H9 (cell line): Measurements from ENCODE around the gene EPM2A. TPM values are rescaled to one million over a fixed set of nuclear protein-coding genes. Genes with fewer than 3 reads are reported as not detected.

ENCODE experiments used
- DNase-seq: peaks from one replicate; pipeline ENCODE4 v3.0.0-alpha.2; 2017
- H2AFZ ChIP-seq: one replicate; pipeline ENCODE4 v1.6.1; 2013; ENCODE audit warnings: mild to moderate bottlenecking, low read length, control low read depth, moderate library complexity
- H2AK5ac ChIP-seq: 2 replicates; pipeline ENCODE4 v1.6.1; 2013; ENCODE audit warnings: low read length, control low read depth, mixed read lengths; ENCODE audit not compliant: insufficient read length
- H2BK120ac ChIP-seq: one replicate; pipeline ENCODE4 v1.6.1; 2013; ENCODE audit warnings: low read depth, mild to moderate bottlenecking, low read length, control low read depth, inconsistent platforms; ENCODE audit not compliant: poor library complexity, severe bottlenecking
- H2BK12ac ChIP-seq: 2 replicates; pipeline ENCODE4 v1.6.1; 2013; ENCODE audit warnings: low read length, control low read depth, mixed read lengths, low read depth; ENCODE audit not compliant: insufficient read length
- H2BK15ac ChIP-seq: 2 replicates; pipeline ENCODE4 v1.6.1; 2013; ENCODE audit warnings: low read depth, low read length, control low read depth
- H2BK20ac ChIP-seq: one replicate; pipeline ENCODE4 v1.6.1; 2013; ENCODE audit warnings: low read depth, mild to moderate bottlenecking, low read length, control low read depth, inconsistent platforms; ENCODE audit not compliant: poor library complexity, severe bottlenecking
- H2BK5ac ChIP-seq: 2 replicates; pipeline ENCODE4 v1.6.1; 2013; ENCODE audit warnings: low read length, control low read depth, mixed read lengths; ENCODE audit not compliant: insufficient read length
- H3K14ac ChIP-seq: 2 replicates; pipeline ENCODE4 v1.6.1; 2013; ENCODE audit warnings: low read length, control low read depth; ENCODE audit not compliant: insufficient read depth
- H3K18ac ChIP-seq: 2 replicates; pipeline ENCODE4 v1.6.1; 2013; ENCODE audit warnings: low read depth, mild to moderate bottlenecking, mixed read lengths, low read length, control low read depth; ENCODE audit not compliant: insufficient read length
- H3K23ac ChIP-seq: 2 replicates; pipeline ENCODE4 v1.6.1; 2013; ENCODE audit warnings: low read length, control low read depth, mixed read lengths, low read depth; ENCODE audit not compliant: insufficient read length
- H3K23me2 ChIP-seq: 2 replicates; pipeline ENCODE4 v1.6.1; 2013; ENCODE audit warnings: low read depth, mild to moderate bottlenecking, mixed read lengths, low read length, control low read depth; ENCODE audit not compliant: insufficient read length, poor library complexity, severe bottlenecking
- H3K27ac ChIP-seq: 2 replicates; pipeline ENCODE4 v1.5.1; 2013; ENCODE audit warnings: low read length, control low read depth, mixed read lengths, low read depth; ENCODE audit not compliant: insufficient read length
- H3K27me3 ChIP-seq: 2 replicates; pipeline ENCODE4 v1.6.1; 2013; ENCODE audit warnings: low read length, control low read depth, inconsistent platforms; ENCODE audit not compliant: insufficient read depth
- H3K4ac ChIP-seq: 2 replicates; pipeline ENCODE4 v1.6.1; 2013; ENCODE audit warnings: low read depth, mild to moderate bottlenecking, control low read depth, inconsistent platforms, low read length, moderate library complexity
- H3K4me1 ChIP-seq: 2 replicates; pipeline ENCODE4 v1.6.1; 2013; ENCODE audit warnings: low read length, control low read depth, inconsistent platforms; ENCODE audit not compliant: insufficient read depth
- H3K4me2 ChIP-seq: 2 replicates; pipeline ENCODE4 v1.6.1; 2013; ENCODE audit warnings: low read length, control low read depth, mixed read lengths; ENCODE audit not compliant: insufficient read length, insufficient read depth
- H3K56ac ChIP-seq: 2 replicates; pipeline ENCODE4 v1.6.1; 2013; ENCODE audit warnings: low read depth, mild to moderate bottlenecking, mixed read lengths, low read length, control low read depth; ENCODE audit not compliant: insufficient read length
- H3K79me1 ChIP-seq: 2 replicates; pipeline ENCODE4 v1.6.1; 2013; ENCODE audit warnings: low read depth, mild to moderate bottlenecking, moderate library complexity, low read length, control low read depth, inconsistent platforms; ENCODE audit not compliant: insufficient read depth, poor library complexity, severe bottlenecking
- H3K79me2 ChIP-seq: 2 replicates; pipeline ENCODE4 v1.6.1; 2013; ENCODE audit warnings: low read length, control low read depth, inconsistent platforms; ENCODE audit not compliant: insufficient read depth
- H3K9ac ChIP-seq: 2 replicates; pipeline ENCODE4 v1.6.1; 2013; ENCODE audit warnings: low read length, control low read depth, mixed read lengths; ENCODE audit not compliant: insufficient read length; ENCODE audit errors: extremely low read depth
- H3K9me3 ChIP-seq: one replicate; pipeline ENCODE4 v1.6.1; 2013; ENCODE audit warnings: low read depth, low read length, inconsistent platforms; ENCODE audit not compliant: control insufficient read depth
- H3T11ph ChIP-seq: one replicate; pipeline ENCODE4 v1.6.1; 2013; ENCODE audit warnings: mild to moderate bottlenecking, low read length, control low read depth, inconsistent platforms
- H4K20me1 ChIP-seq: one replicate; pipeline ENCODE4 v1.6.1; 2013; ENCODE audit not compliant: control insufficient read depth, insufficient read length, insufficient read depth
- H4K5ac ChIP-seq: 2 replicates; pipeline ENCODE4 v1.6.1; 2013; ENCODE audit warnings: low read depth, mild to moderate bottlenecking, mixed read lengths, low read length, control low read depth; ENCODE audit not compliant: insufficient read length
- H4K8ac ChIP-seq: replicated peaks from 2 replicates; pipeline ENCODE4 v1.6.1; 2013; ENCODE audit warnings: low read length, control low read depth, mixed read lengths, low read depth; ENCODE audit not compliant: insufficient read length
- H4K91ac ChIP-seq: 2 replicates; pipeline ENCODE4 v1.6.1; 2013; ENCODE audit warnings: low read depth, mild to moderate bottlenecking, moderate library complexity, mixed read lengths, low read length, control low read depth; ENCODE audit not compliant: insufficient read length
- H3K27ac Mint-ChIP-seq, 3 experiments: 2 replicates in 2 of 3; 3 replicates in 1 of 3; pipeline ENCODE4 v1.8.0; 2020 to 2021; ENCODE audit warnings: mixed read lengths in 3 of 3, mild to moderate bottlenecking in 1 of 3, moderate library complexity in 1 of 3
- H3K27me3 Mint-ChIP-seq: 2 replicates; pipeline ENCODE4 v1.8.0; 2021; ENCODE audit warnings: low read depth, mild to moderate bottlenecking, moderate library complexity, mixed read lengths
- H3K36me3 Mint-ChIP-seq, 3 experiments: 2 replicates in 2 of 3; 3 replicates in 1 of 3; pipeline ENCODE4 v1.8.0; 2020 to 2021; ENCODE audit warnings: low read depth in 3 of 3, mixed read lengths in 3 of 3; ENCODE audit not compliant: insufficient read depth in 1 of 3
- H3K4me1 Mint-ChIP-seq, 2 experiments: 2 replicates each; pipeline ENCODE4 v1.8.0; 2020; ENCODE audit warnings: mixed read lengths in 2 of 2
- H3K4me3 Mint-ChIP-seq, 2 experiments: 2 replicates in 1 of 2; 3 replicates in 1 of 2; pipeline ENCODE4 v1.8.0; 2020 to 2021; ENCODE audit warnings: mild to moderate bottlenecking in 2 of 2, mixed read lengths in 2 of 2, moderate library complexity in 1 of 2
- H3K9me3 Mint-ChIP-seq, 2 experiments: 2 replicates in 1 of 2; 3 replicates in 1 of 2; pipeline ENCODE4 v1.8.0; 2020; ENCODE audit warnings: mild to moderate bottlenecking in 2 of 2, mixed read lengths in 2 of 2, moderate library complexity in 1 of 2
- CTCF ChIP-seq: fragments of 200-600 bp; sonication (generic); conservative IDR thresholded peaks from 3 replicates; pipeline ENCODE4 v1.8.0; 2021; ENCODE audit warnings: antibody characterized with exemption, mild to moderate bottlenecking
- WGBS: extraction: QIAGEN DNeasy Blood & Tissue Kit; methylation state at CpG from one replicate; pipeline ENCODE4 v1.1.7; 2013; ENCODE audit warnings: missing lambda C conversion rate, low lambda C conversion rate, mixed read lengths; ENCODE audit not compliant: insufficient read length; ENCODE audit errors: extremely low coverage; 5-methylcytosine and 5-hydroxymethylcytosine counted together
- total RNA-seq: library from RNA; stranded (reverse); gene quantifications from 2 replicates; pipeline ENCODE4 v1.2.1, GENCODE V29; 2021

The EPM2A gene
- total RNA-seq, 1 experiment from 2014 or later, result 8.2 TPM

DNA sequence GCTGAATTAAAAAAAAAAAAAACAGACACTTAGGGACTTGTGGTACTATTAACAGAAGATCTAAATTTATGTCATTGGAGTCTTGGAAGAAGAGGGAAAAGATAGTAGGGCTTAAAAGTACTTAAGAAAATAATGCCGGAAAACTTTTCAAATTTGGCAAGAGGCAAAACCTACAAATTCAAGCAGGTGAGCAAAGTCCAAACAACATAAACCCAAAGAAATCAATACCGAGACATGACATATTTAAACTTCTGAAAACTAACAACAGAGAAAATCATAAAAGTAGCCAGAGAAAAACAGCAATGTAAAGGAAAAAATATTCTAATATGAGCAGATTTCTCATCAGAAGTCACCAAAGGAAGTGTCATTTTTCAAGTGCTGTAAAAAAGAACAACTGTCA lies 44.4 kb downstream of the EPM2A start:
- Mint-ChIP-seq H3K36me3 (no peaks in the 10 kb centered on the region; a peak in 1 of 7 replicates), H3K4me3 (no peak overlapping the region), H3K27ac (no peak overlapping the region; a peak in 1 of 7 replicates), H3K4me1 (peaks cover 12 to 20% of the 10 kb centered on the region in 2 experiments), H3K27me3 (no peaks in the 10 kb centered on the region), H3K9me3 (no peaks in the 10 kb centered on the region; a peak in 1 of 5 replicates)
- Histone ChIP-seq H3K27me3 (no peaks in the 10 kb centered on the region), H3K18ac (no peak overlapping the region), H2BK12ac (no peak overlapping the region), H4K5ac (no peak overlapping the region), H3K9me3 (no peaks in the 10 kb centered on the region), H3K23me2 (no peaks in the 10 kb centered on the region), H3T11ph (no peak overlapping the region), H2AFZ (no peak overlapping the region), H2AK5ac (no peak overlapping the region), H2BK15ac (no peak overlapping the region), H2BK120ac (no peak overlapping the region), H3K14ac (no peak overlapping the region), H3K56ac (no peak overlapping the region), H3K9ac (no peak overlapping the region), H2BK5ac (no peak overlapping the region), H4K91ac (no peak overlapping the region), H3K23ac (no peak overlapping the region), H3K79me2 (no peaks in the 10 kb centered on the region), H3K79me1 (no peaks in the 10 kb centered on the region), H3K27ac (no peak overlapping the region), H4K20me1 (no peaks in the 10 kb centered on the region), H3K4ac (no peak overlapping the region), H2BK20ac (no peak overlapping the region), H3K4me1 (no peaks in the 10 kb centered on the region), H3K4me2 (no peak overlapping the region), H4K8ac (no peak overlapping the region)
- no peak for DNase-seq
- no CpG with 5 or more reads among the region's 2 CpGs for WGBS
- no peak for TF ChIP-seq CTCF
